Activated naive CD8-positive, alpha-beta T cell (primary cell): ENCODE results near the gene NTM.

Experiments used
- H3K27ac Mint-ChIP-seq: one replicate; pipeline ENCODE4 v1.8.0; 2021; ENCODE audit warnings: mixed read lengths
- H3K27me3 Mint-ChIP-seq: one replicate; pipeline ENCODE4 v1.8.0; 2021; ENCODE audit warnings: mixed read lengths
- H3K36me3 Mint-ChIP-seq: one replicate; pipeline ENCODE4 v1.8.0; 2021; ENCODE audit warnings: mixed read lengths
- H3K4me1 Mint-ChIP-seq: one replicate; pipeline ENCODE4 v1.8.0; 2021; ENCODE audit warnings: low read depth, mixed read lengths
- H3K4me3 Mint-ChIP-seq: one replicate; pipeline ENCODE4 v1.8.0; 2021; ENCODE audit warnings: mild to moderate bottlenecking, mixed read lengths
- H3K9me3 Mint-ChIP-seq: one replicate; pipeline ENCODE4 v1.8.0; 2021; ENCODE audit warnings: low read depth, mixed read lengths

Gene NTM

GRCh38 chr11:132106096-132106982, 735.9 kb downstream of the NTM start:
- H3K36me3 Mint-ChIP-seq = no peaks in the 10 kb centered on the region
- no peaks in the 10 kb centered on the region for H3K4me1 Mint-ChIP-seq
- no peak overlapping the region for H3K4me3 Mint-ChIP-seq
- no peak overlapping the region for H3K27ac Mint-ChIP-seq
- peaks cover 4% of the 10 kb centered on the region for H3K9me3 Mint-ChIP-seq
- peaks cover 2% of the 10 kb centered on the region for H3K27me3 Mint-ChIP-seq

GRCh38 chr11:132111316-132111715, 740.9 kb downstream of the NTM start:
- Mint-ChIP-seq H3K36me3 (no peaks in the 10 kb centered on the region), H3K27ac (no peak overlapping the region), H3K4me1 (no peaks in the 10 kb centered on the region), H3K27me3 (peaks cover 4% of the 10 kb centered on the region), H3K4me3 (no peak overlapping the region), H3K9me3 (peaks cover 4% of the 10 kb centered on the region)

- no peak overlapping the region for H3K4me3 Mint-ChIP-seq
- peaks cover 4% of the 10 kb centered on the region for H3K27me3 Mint-ChIP-seq
- no peaks in the 10 kb centered on the region for H3K4me1 Mint-ChIP-seq
- no peaks in the 10 kb centered on the region for H3K36me3 Mint-ChIP-seq
- H3K9me3 Mint-ChIP-seq = peaks cover 4% of the 10 kb centered on the region
- no peak overlapping the region for H3K27ac Mint-ChIP-seq
These were observed 741.4 kb downstream of the NTM start for GRCh38 chr11:132111838-132112237.

GRCh38 chr11:132112846-132113245, 742.4 kb downstream of the NTM start:
- Mint-ChIP-seq H3K9me3 (peaks cover 4% of the 10 kb centered on the region), H3K4me3 (no peak overlapping the region), H3K27me3 (peaks cover 4% of the 10 kb centered on the region), H3K4me1 (no peaks in the 10 kb centered on the region), H3K27ac (no peak overlapping the region), H3K36me3 (no peaks in the 10 kb centered on the region)

- Mint-ChIP-seq H3K27me3 (peaks cover 4% of the 10 kb centered on the region), H3K4me3 (no peak overlapping the region), H3K36me3 (no peaks in the 10 kb centered on the region), H3K4me1 (no peaks in the 10 kb centered on the region), H3K9me3 (peaks cover 4% of the 10 kb centered on the region), H3K27ac (no peak overlapping the region)
These were observed 743.8 kb downstream of the NTM start for GRCh38 chr11:132114185-132114584.

GRCh38 chr11:132114743-132115142, 744.3 kb downstream of the NTM start:
- peaks cover 4% of the 10 kb centered on the region for H3K9me3 Mint-ChIP-seq
- no peaks in the 10 kb centered on the region for H3K36me3 Mint-ChIP-seq
- H3K4me3 Mint-ChIP-seq = no peak overlapping the region
- H3K4me1 Mint-ChIP-seq = no peaks in the 10 kb centered on the region
- H3K27ac Mint-ChIP-seq = no peak overlapping the region
- H3K27me3 Mint-ChIP-seq = peaks cover 4% of the 10 kb centered on the region

GRCh38 chr11:132115454-132115853, 745.0 kb downstream of the NTM start:
- H3K27ac Mint-ChIP-seq = no peak overlapping the region
- H3K9me3 Mint-ChIP-seq = no peaks in the 10 kb centered on the region
- no peaks in the 10 kb centered on the region for H3K4me1 Mint-ChIP-seq
- H3K27me3 Mint-ChIP-seq = peaks cover 2% of the 10 kb centered on the region
- H3K4me3 Mint-ChIP-seq = no peak overlapping the region
- no peaks in the 10 kb centered on the region for H3K36me3 Mint-ChIP-seq

GRCh38 chr11:132116516-132116915, 746.1 kb downstream of the NTM start:
- Mint-ChIP-seq H3K4me1 (no peaks in the 10 kb centered on the region), H3K9me3 (no peaks in the 10 kb centered on the region), H3K36me3 (no peaks in the 10 kb centered on the region), H3K27ac (no peak overlapping the region), H3K27me3 (peaks cover 2% of the 10 kb centered on the region), H3K4me3 (no peak overlapping the region)

- Mint-ChIP-seq H3K27me3 (no peaks in the 10 kb centered on the region), H3K9me3 (no peaks in the 10 kb centered on the region), H3K36me3 (no peaks in the 10 kb centered on the region), H3K4me1 (no peaks in the 10 kb centered on the region), H3K4me3 (no peak overlapping the region), H3K27ac (no peak overlapping the region)
These were observed 748.2 kb downstream of the NTM start for GRCh38 chr11:132118661-132119060.

- H3K4me3 Mint-ChIP-seq = no peak overlapping the region
- no peak overlapping the region for H3K27ac Mint-ChIP-seq
These were observed 749.2 kb downstream of the NTM start for GRCh38 chr11:132119573-132119972.

GRCh38 chr11:132122735-132123134, 752.3 kb downstream of the NTM start:
- no peak overlapping the region for H3K4me3 Mint-ChIP-seq
- no peaks in the 10 kb centered on the region for H3K36me3 Mint-ChIP-seq
- no peaks in the 10 kb centered on the region for H3K9me3 Mint-ChIP-seq
- H3K27me3 Mint-ChIP-seq = no peaks in the 10 kb centered on the region
- H3K4me1 Mint-ChIP-seq = no peaks in the 10 kb centered on the region
- no peak overlapping the region for H3K27ac Mint-ChIP-seq

More at GRCh38 chr11:132119573-132119972, 749.2 kb downstream of the NTM start:
- no peaks in the 10 kb centered on the region for H3K36me3 Mint-ChIP-seq
- no peaks in the 10 kb centered on the region for H3K9me3 Mint-ChIP-seq
- no peaks in the 10 kb centered on the region for H3K27me3 Mint-ChIP-seq
- no peaks in the 10 kb centered on the region for H3K4me1 Mint-ChIP-seq

- no peaks in the 10 kb centered on the region for H3K27me3 Mint-ChIP-seq
- H3K4me1 Mint-ChIP-seq = no peaks in the 10 kb centered on the region
- H3K4me3 Mint-ChIP-seq = no peak overlapping the region
- no peaks in the 10 kb centered on the region for H3K9me3 Mint-ChIP-seq
- H3K27ac Mint-ChIP-seq = no peak overlapping the region
- H3K36me3 Mint-ChIP-seq = no peaks in the 10 kb centered on the region
These were observed 753.0 kb downstream of the NTM start for GRCh38 chr11:132123449-132123848.

- no peak overlapping the region for H3K4me3 Mint-ChIP-seq
- no peaks in the 10 kb centered on the region for H3K9me3 Mint-ChIP-seq
- peaks cover 2% of the 10 kb centered on the region for H3K27me3 Mint-ChIP-seq
- H3K36me3 Mint-ChIP-seq = no peaks in the 10 kb centered on the region
- no peak overlapping the region for H3K27ac Mint-ChIP-seq
- H3K4me1 Mint-ChIP-seq = no peaks in the 10 kb centered on the region
These were observed 753.7 kb downstream of the NTM start for GRCh38 chr11:132123854-132124835.

- peaks cover 2% of the 10 kb centered on the region for H3K27me3 Mint-ChIP-seq
- H3K36me3 Mint-ChIP-seq = no peaks in the 10 kb centered on the region
- no peaks in the 10 kb centered on the region for H3K4me1 Mint-ChIP-seq
- H3K9me3 Mint-ChIP-seq = no peaks in the 10 kb centered on the region
- no peak overlapping the region for H3K4me3 Mint-ChIP-seq
- H3K27ac Mint-ChIP-seq = no peak overlapping the region
These were observed 755.8 kb downstream of the NTM start for GRCh38 chr11:132125988-132126871.
